GM19467 (cell line): ENCODE data around the gene FUT3.
"Not testable (repeated sequence)": the region's sequence is repeated elsewhere in the genome, so short reads cannot be mapped to it uniquely, and the experiment has no call there.

Source experiments
- ATAC-seq: cut with Tn5 transposase; IDR thresholded peaks from one replicate; pipeline ENCODE4 v1.9.1; 2021; ENCODE audit warnings: mild to moderate bottlenecking, moderate library complexity; ENCODE audit not compliant: unreplicated experiment

Gene FUT3

GRCh38 chr19:5850189-5850588 lies 1.1 kb downstream of the FUT3 start:
- ATAC-seq, result no peak

- ATAC-seq, result not testable (repeated sequence)
These were observed 2.6 kb downstream of the FUT3 start for GRCh38 chr19:5848621-5849020.

- not testable (repeated sequence) for ATAC-seq
These were observed 3.4 kb downstream of the FUT3 start for GRCh38 chr19:5847846-5848245.

- no peak for ATAC-seq
These were observed 6.5 kb downstream of the FUT3 start for GRCh38 chr19:5844456-5845433.

- ATAC-seq, result no peak
These were observed 7.8 kb downstream of the FUT3 start for GRCh38 chr19:5843295-5843927.

- not testable (repeated sequence) for ATAC-seq
These were observed 9.5 kb downstream of the FUT3 start for GRCh38 chr19:5841735-5842111.

- no peak for ATAC-seq
These were observed 11.9 kb downstream of the FUT3 start, which contains the start of gene FUT6 for GRCh38 chr19:5839065-5840017. TSS of gene FUT6 (minus strand) at chr19:5839702. CDS start at chr19:5832567, 7,135 bp downstream.

- ATAC-seq, result no peak
These were observed 12.7 kb downstream of the FUT3 start for GRCh38 chr19:5838353-5839064.

- ATAC-seq, result no peak
These were observed 13.4 kb downstream of the FUT3 start for GRCh38 chr19:5837761-5838352.

- ATAC-seq, result no peak
These were observed 18.6 kb downstream of the FUT3 start for GRCh38 chr19:5832527-5833216.

- ATAC-seq, result no peak
These were observed 19.2 kb downstream of the FUT3 start for GRCh38 chr19:5832061-5832460.

GRCh38 chr19:5831159-5831558 lies 20.1 kb downstream of the FUT3 start:
- ATAC-seq, result no peak

- ATAC-seq, result no peak
These were observed 21.5 kb downstream of the FUT3 start for GRCh38 chr19:5829567-5830310.

- no peak for ATAC-seq
These were observed 22.3 kb downstream of the FUT3 start for GRCh38 chr19:5828661-5829566.

GRCh38 chr19:5827891-5828660 lies 23.2 kb downstream of the FUT3 start:
- peak; percentile 78 for ATAC-seq

- no peak for ATAC-seq
These were observed 23.8 kb downstream of the FUT3 start for GRCh38 chr19:5827342-5827890.
